Endothelial cell of umbilical vein (primary cell): ENCODE data around the gene NUDT9.

Source experiments
- CTCF ChIP-seq, 2 donors: IDR thresholded peaks; 1 replicate in 1 of 2; 2 replicates in 1 of 2; pipeline ENCODE4 v1.5.1; 2011; ENCODE audit warnings: low read length in 2 of 2, mild to moderate bottlenecking in 2 of 2, moderate library complexity in 2 of 2, control low read depth in 1 of 2, inconsistent platforms in 1 of 2, low read depth in 1 of 2; ENCODE audit not compliant: insufficient read depth in 1 of 2; ENCODE audit errors: extremely low read depth in 1 of 2
- EZH2 ChIP-seq: IDR thresholded peaks from 2 replicates; pipeline ENCODE4 v1.6.1; 2012; ENCODE audit warnings: borderline replicate concordance, low read depth, mild to moderate bottlenecking, moderate library complexity, low read length, inconsistent platforms; ENCODE audit not compliant: severe bottlenecking
- MAX ChIP-seq: IDR thresholded peaks from 2 replicates; pipeline ENCODE4 v1.6.1; 2011; ENCODE audit not compliant: insufficient read depth, insufficient read length
- MYC ChIP-seq: IDR thresholded peaks from one replicate; pipeline ENCODE4 v1.6.1; 2011; ENCODE audit warnings: mild to moderate bottlenecking, low read depth, low read length
- POLR2A ChIP-seq: IDR thresholded peaks from 2 replicates; pipeline ENCODE4 v1.6.1; 2012; ENCODE audit warnings: low read depth, mild to moderate bottlenecking, control low read depth, low read length

- TF ChIP-seq MAX: no peak
- TF ChIP-seq EZH2: no peak
- no peak for TF ChIP-seq MYC
- TF ChIP-seq CTCF (IDR thresholded peaks at IDR 0.05; ENCODE audit: extremely low read depth in 1 of 2, insufficient read depth in 1 of 2, low read depth in 1 of 2, low read length in 2 of 2): no peak
- TF ChIP-seq POLR2A: no peak
Measured at GRCh38 chr4:87500092-87500462, 77.7 kb downstream of the NUDT9 start.
